NCI-H82 treated with DMSO at 0.1 percent for 48 hours (cell line): Measurements from ENCODE around the gene OST4.

Experiments used
- DNase-seq: peaks from one replicate; lab custom pipeline; 2025; ENCODE audit not compliant: unreplicated experiment; lab: John Stamatoyannopoulos, UW

The OST4 gene

DNA sequence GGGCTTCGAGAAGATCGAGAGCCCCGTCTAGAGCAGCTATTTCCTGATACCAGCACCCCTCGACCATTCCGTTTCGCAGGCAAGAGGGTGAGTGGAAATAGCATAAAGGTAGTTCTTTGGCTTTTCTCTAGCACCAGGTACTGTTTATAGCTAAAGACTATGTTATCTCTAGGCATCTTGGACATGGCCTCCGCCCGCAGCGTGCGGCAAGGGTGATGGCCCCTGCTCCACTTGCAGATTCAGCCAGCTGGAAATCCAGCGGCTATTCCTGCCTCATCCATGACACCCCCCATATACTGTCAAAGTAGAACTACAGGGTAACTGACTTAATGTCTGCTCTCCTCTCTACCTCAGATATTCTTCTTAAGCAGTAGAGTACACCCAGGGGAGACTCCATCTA is 16.7 kb downstream of the OST4 start:
- no peak for DNase-seq

DNA sequence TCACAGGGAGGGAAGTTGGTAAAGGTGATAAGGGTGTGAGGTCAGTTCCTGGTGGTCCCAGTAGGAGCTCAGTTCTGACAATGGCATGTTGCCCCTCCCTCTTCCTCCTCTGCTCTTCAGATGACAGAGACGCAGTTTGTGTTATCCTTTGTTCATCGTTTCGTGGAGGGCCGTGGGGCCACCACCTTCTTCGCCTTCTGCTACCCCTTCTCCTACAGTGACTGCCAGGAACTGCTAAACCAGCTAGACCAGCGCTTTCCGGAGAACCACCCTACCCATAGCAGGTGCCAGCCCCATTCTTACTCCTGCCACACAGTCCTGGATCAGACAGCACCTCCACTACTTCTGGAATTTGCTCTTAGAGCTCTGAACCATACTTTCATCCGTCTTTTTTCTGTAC is 17.7 kb downstream of the OST4 start:
- DNase-seq = no peak

DNA sequence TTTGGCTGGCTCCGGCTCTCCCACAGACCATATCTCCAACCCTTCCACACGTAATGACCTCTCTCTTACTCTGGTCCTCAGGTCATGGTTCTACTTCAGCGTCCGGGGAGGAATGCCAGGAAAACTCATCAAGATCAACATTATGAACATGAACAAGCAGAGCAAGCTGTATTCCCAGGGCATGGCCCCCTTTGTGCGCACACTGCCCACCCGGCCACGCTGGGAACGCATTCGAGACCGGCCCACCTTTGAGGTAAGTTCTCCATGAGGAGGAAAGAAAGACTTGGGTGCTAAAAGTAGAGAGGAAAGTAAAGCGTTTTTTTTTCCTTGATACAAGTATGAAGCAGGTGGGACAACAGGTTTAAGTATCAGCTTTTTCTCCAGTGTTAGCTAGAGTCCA is 18.1 kb downstream of the OST4 start:
- no peak for DNase-seq

DNA sequence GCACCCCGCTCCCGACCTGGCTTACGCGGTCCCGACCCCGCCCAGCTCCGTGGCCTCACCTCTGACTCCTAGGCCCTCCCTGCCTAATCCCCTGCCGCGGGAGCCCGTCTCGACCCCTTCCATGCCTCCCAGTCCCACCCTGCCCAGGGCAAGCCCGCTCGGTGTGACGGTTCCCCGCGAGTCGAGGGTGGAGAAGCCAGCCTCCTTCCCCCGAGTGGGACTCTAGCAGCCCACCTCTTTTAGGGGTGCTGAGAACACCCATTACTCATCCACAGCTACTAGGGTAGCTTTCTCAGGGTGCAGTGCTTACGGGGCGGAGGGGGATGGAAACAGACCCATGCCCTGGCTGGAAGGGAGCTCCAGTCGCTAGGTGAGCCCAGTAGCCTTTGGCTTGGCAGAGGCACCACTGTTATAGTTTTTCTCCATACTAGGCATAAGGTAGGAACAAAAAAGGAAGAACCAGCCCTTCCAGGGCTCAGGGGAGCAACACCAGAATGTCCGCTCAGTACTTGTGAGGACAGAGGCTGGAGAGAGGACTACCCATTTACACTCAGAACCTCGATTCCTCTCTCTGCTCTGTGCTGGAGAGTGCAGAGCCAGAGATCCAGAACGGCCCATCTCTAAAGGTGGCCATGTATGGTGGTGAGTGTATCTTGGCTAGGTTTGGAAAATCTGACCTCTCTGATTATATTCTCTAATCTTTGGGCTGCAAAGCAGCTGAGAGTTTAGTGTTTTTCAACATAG is 19.4 kb downstream of the OST4 start:
- DNase-seq = no peak

DNA sequence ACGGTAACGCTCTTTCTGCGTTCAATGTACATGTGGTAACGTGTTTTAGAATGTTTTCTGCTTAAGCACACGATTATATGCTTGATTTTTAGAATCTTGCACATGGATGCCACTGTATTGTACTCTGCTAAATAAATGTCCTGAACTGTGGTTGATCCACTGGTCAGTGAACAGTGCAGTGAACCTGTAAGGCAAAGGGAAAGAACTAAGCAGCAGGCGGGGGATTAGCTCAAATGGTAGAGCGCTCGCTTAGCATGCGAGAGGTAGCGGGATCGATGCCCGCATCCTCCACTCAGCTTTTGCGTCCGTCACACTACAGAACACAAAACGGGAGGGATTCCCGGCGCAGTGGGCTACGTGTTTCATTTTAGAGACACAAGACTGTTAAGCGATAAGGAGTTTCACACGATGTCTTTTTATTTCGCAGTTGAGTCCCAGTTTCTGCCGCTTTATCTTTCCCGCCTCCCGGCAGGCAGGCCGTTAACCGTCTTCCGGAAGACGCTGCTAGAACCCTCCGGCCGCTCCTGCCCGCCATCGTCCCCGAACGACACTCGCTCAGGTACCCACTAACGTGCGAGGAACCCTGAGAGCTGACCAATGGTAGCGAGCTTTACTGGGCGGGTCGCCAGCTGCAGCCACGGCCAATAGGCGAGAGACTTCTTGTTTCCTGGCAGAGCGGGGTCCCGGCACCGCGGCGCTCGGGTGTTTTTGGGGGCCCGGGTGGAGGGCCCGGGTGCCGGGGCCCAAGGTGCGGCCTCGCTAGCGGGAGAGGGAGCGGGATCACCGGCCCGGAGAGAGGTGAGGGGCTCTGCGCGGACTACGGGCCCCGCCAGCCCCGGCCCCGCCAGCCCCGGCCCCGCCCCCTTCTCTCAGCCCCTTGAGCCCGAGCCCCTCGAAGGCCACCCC is 20.2 kb downstream of the OST4 start, which contains the start of gene AGBL5:
Gene AGBL5, plus strand, starts transcription at position 673 of the 906 bp plus-strand sequence. CDS start 1,291 bp downstream, outside the sequence.
- peak; percentile 96 for DNase-seq

DNA sequence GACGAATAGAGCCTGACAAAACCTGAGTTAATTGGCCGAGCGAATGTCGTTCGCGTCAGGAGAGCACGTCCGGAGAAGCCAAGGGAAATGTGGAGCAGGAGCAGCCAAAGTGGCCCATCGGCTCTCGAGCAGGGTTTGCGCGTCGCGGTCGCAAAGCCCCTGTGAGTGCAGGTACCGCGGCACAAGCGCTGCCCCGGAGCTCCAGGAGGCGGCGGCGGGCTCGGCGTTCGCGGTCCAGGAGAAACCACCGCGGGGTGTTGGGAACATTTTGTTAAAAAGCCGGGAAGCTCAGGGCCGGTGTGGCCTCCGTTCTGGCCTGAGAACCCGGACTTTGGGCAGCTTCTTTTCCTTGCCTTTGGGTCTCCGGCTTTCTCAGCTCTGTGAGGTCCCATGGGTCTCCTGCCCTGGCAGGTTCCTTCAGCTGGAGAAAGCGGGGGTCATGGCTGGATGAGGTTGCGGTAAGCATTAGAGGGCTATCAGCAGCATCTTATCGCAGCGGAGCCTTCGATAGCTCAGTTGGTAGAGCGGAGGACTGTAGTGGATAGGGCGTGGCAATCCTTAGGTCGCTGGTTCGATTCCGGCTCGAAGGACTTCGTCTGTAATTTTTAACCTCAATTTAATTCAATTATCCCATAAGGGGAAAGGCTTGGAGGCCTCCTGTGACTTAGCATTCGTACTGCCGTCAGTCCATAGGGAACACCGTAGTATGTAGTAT is 21.0 kb downstream of the OST4 start:
- peak; percentile 96 for DNase-seq

DNA sequence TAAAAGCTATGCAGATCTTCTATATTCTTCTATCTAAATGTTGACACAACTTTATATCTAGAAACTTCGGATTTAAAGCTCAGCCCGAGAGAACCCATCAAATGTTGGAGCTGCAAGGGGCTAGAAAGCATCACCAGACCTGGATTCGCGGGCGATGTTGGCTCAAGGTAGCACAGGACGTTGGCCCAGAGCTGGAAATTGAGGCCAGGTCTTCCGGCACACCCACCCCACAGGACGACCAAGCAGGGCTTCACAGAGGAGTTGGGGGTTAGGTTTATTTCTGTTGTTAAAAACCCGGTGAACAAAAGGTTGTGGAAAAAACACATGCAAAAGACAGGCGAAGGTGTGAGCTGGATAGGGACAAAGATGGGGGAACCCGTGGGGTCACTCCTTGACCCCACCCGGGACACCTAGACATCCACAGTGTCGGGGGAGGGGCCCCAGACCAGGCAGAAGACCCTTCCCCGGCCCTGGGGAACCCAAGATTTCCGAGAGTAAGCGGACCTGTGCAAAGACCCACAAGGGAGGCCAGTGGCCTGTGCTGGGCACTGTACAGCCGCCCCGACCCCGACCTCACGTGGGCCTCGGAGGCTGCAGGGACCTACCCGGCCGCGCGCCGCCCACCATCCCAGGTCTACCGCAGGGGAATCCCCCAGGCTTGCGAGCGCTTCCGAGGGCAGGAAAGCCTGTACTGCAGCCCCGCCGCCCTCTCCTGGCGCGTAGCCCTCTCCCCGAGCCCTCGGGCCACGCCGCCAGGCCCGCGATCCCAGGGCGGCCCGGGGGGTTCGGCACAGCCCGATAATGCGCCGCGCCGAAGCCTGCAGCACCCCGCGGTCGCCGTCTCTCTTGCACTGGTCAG is 21.8 kb downstream of the OST4 start:
- DNase-seq = no peak

DNA sequence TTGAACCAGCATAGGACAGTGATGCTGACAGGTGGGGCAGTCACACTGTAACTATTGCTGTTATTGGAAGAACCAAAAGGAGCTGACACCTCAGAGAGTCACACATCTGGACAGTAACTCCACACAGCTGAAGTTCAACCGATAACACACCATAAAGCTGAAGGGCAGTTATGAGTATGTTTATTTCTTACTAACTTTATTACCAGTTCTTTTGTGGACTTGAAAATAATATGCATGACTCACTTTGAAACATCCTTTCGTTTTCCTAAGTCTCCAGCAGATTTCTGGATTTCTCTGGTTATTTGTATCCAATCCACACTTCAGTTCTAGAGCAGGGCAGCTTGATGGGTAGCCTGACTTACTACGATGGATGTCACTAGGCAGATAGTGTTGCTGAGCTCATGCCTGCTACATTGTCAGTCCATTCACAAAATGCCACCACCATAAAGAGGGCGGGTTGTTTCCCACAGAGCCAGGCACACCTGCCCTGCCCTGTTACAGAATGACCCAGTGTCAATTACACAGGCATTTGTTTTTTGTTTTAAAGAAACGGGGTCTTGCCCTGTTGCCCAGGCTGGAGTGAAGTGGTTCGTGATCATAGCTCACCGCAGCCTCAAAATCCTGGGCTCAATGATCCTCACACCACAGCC is 28.3 kb downstream of the OST4 start:
- no peak for DNase-seq

DNA sequence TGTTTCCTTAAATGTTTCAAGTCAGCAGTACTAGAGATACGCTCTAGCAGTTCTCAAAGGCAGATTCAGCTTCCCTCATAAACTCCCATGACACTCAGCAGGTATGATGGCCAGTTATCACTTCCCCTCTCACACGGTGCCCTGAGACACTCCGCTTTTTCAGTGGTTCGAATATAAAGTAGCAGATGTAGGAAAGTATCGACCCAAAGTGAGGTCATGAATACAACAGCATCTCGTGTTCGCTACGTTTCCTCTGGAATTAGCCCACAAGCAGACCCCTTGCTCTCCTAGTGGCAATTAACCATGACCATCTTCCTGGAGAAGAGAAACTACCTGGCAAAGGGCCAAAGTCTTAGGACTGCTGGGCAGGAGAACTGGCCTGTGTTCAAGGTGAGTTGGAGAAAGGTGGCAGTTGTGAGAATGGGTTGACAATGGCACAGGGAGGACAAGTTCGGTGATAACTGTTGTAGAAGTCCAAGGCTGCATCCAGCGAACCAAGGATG is 29.2 kb downstream of the OST4 start:
- DNase-seq = no peak

DNA sequence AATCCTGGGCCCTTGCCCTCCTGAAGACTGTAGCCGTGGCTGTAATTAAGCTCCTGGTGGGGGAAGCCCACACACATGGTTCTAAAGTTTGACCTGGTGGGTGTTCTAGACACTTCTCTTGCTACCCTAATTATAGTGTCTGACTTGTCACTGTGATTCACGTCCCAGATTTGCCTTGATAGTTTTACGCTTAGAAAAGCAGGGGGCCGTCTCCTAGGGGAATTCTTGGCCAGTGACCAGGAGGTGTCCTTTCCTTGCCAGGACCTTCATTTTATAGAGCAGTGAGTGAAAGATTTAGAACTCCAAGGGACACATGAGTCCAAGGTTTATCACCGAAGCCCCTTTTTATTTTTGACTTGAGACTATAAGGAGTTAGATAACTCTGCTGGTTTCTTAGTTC is 29.7 kb downstream of the OST4 start:
- no peak for DNase-seq

DNA sequence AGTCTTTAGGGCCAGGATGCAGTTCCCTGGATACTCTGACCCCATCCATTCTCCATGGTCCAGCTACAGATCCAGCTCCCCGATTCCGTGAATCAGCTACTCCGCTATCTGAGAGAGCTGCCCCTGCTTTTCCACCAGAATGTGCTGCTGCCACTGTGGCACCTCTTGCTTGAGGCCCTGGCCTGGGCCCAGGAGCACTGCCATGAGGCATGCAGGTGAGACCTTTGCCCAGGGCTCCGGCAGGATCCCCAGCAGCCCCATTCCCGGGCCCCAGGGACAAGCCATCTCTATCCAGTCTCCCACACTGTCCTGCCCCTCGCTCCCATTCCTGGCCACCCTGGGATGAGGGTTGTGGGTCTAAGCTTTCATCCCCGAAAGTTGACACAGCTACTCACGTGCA is 31.2 kb downstream of the OST4 start:
- no peak for DNase-seq

DNA sequence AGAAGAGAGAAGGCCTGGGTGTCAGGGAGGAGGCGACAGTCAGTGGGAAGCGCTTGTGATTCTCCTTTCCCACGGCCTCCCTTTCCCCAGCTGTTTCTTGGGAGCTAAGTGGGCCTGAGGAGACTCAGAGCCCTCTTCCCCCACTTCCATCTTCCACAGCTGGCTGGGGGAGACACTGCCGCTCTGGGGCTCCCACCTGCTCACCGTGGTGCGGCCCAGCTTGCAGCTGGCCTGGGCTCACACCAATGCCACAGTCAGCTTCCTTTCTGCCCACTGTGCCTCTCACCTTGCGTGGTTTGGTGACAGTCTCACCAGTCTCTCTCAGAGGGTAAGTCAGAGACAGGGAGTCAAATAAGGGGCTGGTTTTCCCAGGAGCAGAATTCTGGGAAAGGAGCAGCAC is 31.6 kb downstream of the OST4 start:
- no peak for DNase-seq

DNA sequence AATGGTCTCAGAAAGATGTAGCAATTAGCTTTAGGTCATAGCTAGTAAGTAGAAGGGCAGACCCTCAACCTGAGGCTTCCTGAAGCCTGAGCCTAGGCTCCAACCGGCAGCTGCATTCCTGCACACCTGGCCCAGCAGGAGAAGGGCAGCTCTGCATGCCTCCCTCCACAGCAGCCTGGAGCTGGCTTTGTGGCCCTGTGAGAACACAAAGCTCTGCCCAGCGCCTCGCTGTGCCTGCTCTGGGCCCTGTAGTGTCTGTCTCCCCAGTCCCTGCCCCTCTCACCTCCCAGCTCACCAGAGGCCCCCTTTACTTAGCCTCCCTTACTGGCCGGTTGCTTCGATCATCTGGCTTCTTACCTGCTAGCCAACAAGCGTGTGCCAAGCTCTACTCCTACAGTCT is 32.0 kb downstream of the OST4 start:
- no peak for DNase-seq

DNA sequence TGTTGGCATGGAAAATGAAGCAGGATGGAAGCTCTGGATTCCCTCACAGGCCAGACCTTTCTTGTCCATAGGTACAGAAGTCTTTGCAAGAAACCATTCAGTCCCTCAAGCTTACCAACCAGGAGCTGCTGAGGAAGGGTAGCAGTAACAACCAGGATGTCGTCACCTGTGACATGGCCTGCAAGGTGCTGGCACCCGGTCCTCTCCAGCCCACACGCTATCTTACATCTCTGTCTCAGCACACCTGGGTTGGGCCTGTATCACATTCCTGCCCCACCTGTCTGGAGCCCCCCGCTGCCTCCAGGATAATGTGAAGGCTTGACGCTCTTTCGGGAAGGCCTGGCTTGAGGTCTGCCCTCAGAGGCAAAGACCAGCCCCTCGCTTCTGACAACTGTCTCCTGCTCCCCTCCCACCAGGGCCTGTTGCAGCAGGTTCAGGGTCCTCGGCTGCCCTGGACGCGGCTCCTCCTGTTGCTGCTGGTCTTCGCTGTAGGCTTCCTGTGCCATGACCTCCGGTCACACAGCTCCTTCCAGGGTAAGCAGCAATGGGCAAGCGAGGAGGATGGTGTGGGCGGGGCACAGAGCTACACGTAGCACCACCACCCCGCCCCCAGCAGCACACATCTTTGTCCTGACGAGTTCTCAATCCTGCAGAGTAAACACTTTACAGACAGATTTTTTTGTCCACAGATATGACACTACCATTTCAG is 32.7 kb downstream of the OST4 start:
- no peak for DNase-seq

DNA sequence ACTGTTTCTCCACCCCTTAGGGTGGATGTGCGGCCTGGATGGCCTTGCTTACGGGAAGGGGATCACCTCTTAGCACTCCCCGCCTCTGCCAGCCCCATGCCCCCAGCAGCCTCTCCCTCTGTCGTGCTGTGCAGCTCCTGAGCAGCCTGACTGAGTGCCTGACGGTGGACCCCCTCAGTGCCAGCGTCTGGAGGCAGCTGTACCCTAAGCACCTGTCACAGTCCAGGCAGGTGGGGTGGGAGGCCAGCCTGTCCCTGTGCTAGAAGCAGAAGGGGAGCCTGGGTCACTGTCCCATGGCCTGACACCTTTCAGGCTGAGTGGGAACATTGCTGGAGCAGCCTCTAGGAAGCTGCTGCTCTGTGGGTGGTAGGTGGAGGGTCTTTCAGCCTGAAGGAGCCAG is 33.4 kb downstream of the OST4 start:
- DNase-seq = no peak

DNA sequence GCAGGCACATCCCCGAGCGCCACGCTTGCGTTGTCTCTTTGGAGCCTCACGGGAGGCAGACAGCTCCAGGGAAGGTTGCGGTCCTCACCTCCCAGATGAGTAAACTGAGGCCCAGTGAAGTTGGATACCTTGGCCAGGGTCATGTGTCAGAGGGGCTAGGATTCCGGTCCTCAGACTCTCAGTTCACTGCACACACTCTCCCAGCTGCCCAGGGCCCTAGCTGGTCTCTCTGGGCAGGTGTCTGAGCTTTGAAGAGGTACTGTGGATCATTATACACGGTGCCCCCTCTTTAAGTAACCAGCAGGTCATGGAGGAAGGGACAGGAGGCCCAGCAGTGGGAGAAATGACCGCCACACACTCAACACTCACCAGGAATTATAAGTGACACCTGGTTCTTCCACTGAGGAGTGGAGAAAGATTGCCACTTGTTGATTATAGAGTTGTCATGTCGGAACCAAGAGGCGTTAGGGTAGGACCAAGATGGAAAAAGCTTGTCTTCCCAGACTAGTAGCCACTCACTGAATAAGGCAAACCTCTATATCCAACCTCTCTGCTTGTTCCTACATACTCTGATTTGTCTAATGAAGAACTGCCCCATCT is 38.1 kb downstream of the OST4 start:
- DNase-seq = no peak

DNA sequence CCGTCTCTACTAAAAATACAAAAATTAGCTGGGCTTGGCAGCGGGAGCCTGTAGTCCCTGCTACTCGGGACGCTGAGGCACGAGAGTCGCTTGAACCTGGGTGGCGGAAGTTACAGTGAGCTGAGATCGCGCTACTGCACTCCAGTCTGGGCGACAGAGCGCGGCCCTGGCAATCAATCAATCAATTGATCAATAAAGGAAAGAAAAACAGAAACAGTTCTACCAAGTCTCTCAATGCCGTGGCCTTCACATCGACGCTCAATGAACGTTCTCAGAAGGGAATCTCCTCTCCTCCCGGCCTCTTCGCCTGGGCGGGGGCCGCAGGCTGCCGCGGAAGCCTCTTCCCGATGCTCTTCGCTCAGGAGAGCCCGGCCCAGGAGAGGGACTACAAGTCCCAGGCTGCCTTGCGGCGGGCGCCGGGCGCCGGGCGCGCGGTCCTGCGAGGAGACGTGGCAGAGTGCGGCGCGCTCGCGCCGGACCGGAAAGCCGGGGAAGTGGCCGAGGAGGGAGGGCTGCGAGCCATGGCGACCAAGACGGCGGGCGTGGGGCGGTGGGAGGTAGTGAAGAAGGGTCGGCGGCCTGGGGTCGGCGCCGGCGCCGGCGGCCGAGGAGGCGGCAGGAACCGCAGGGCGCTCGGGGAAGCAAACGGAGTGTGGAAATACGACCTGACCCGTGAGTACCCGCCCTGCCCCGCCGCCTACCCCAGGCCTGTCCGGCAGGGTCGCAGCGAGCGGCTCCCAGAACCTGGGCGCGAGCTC is 38.8 kb downstream of the OST4 start, which contains the start of gene TMEM214:
Gene TMEM214, plus strand, starts transcription at position 471 of the 758 bp plus-strand sequence. Its CDS starts 51 bp downstream, at position 522.
- DNase-seq = peak; percentile 58

DNA sequence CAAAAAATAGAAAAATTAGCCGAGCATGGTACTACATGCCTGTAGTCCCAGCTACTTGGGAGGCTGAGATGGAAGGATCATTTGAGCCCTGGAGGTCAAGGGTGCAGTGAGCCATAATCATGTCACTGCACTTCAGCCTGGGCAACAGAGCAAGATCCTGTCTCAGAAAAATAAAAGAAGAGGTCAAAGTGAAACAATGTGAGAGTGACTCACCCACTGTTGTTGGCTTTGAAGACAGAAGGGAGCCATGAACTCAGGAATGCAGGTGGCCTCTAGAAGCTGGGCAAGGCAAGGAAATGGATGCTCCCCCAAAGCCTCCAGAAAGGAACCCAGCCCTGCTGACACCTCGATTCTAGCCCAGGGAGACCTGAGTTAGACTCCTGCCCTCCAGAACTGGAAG is 42.4 kb downstream of the OST4 start:
- DNase-seq = no peak
